Hepatocyte (in vitro differentiated cells): Measurements from ENCODE around the gene MEOX2.

Source experiments
- CTCF ChIP-seq: fragments of 200-600 bp; sonication (generic); IDR thresholded peaks from 2 replicates; pipeline ENCODE4 v1.5.1; 2016; ENCODE audit warnings: antibody characterized with exemption, mild to moderate bottlenecking; ENCODE audit not compliant: poor library complexity
- EZH2 ChIP-seq: fragments of 200-600 bp; sonication (generic); IDR thresholded peaks from 2 replicates; pipeline ENCODE4 v1.6.1; 2016; ENCODE audit warnings: antibody characterized with exemption, mild to moderate bottlenecking, borderline replicate concordance

GRCh38 chr7:15678653-15679052, 7.8 kb downstream of the MEOX2 start:
- TF ChIP-seq CTCF, result no peak
- no peak for TF ChIP-seq EZH2
